SIG-M5 treated with dmso at 0.1 percent for 504 hours (cell line): ENCODE data around the gene KCNMB2.

Experiments used
- DNase-seq: peaks from one replicate; lab custom pipeline; 2025; ENCODE audit not compliant: unreplicated experiment; lab: John Stamatoyannopoulos, UW

KCNMB2 gene

DNA sequence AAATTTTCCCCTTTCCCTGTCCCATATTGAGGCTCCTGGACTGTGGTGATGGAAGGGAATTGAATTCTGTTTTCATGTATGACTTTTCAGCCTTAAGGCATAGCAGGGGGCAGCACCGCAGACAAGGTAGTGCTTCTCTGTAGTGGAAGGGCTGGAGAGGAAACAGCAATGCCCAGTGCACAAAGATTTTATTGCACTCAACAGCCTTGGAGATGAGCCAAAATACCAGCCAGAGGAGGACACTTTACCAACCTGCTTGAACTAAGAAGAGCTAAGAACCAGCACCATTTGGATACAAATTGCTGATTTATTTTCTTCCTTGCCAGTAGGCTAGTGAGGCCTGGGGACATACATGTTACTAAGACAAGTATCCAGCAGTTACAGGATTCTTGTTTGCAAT lies 98.7 kb downstream of the KCNMB2 start:
- DNase-seq: no peak

DNA sequence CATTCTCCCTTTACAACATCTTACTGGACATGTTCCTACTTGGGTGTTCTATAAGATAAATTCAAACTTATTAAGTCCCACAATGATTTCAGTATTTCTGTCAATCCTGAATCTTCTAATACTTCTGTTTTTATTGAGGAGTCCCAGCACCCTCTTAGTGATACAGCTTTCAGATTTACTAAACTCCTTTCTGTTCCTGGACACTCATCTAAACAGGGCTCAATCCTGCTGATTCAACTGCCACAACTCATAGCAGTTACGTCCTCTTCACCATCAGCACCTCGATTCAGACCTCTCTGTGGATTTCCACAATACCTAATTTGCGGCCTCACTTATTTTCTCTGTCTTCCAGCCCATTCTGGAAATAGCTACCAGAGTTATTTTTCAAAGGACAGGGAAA lies 101.6 kb downstream of the KCNMB2 start:
- no peak for DNase-seq

DNA sequence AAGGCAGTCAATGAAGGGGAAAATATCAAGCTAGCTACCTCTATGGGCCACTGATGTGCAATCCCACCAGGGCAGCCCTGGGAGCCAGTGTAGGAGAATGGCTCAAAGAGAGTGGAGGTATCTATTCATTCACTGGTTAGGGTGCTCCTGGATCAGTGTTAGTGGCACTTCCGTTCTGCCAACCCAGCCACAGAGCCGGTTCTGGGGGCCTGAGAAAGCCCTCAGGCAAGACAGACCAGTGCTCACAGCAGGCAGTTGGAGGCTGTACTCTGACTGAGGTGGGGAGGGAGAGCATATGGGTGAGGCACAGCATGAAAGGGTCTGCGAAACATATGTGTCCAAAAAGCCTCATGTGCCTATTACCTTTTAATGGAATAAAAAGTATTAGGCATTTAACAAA lies 109.3 kb downstream of the KCNMB2 start:
- no peak for DNase-seq

DNA sequence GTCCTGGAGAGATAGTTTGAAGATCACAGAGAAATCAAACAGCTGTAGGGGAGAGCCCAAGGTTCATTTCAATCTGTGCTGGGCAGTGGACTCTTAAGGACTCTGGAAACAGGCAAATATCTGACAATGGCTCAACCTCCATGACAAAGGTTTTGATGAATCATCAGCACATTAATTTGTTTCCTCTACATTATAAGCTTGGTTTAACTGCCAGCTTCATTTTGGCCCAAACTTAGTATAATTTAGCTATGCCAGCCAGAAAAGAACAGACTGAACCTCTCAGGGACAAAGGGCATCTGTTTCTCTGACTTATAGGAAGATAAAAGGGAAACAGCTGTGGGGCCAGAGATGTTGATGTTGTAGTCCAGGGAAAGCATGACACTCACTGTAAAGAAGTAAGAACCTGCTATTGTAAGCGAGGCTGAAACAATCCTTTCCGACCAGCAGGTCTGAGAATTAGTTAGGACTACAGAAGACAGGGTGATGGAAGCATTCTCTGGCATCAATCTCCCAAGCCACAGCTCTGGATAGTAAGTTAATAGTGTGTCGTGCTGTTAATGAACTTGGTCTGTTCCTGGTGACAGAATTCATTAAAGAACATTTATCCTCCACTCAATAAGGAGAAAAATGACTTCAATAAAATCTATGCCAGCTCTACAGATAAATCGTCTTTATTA lies 110.1 kb downstream of the KCNMB2 start:
- DNase-seq: no peak

DNA sequence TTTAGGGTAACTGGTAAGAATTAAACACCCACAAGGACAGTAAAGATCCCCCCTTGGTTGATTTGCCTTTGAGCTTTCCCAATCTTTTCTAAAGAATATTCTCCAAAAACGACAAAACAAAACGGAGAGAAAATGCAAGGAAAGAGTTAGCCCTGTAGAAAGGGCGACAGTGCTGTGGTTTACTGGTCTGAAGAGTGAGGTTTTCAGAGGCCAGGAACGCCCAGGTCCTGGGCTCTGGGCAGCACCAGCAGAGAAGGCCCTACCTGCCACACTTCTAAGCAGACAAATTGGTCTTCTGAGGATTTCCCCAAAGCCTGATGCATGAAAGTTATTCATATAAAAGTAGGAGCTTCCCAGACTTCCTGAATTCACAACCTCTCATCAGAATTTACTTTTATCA lies 119.3 kb downstream of the KCNMB2 start:
- no peak for DNase-seq

DNA sequence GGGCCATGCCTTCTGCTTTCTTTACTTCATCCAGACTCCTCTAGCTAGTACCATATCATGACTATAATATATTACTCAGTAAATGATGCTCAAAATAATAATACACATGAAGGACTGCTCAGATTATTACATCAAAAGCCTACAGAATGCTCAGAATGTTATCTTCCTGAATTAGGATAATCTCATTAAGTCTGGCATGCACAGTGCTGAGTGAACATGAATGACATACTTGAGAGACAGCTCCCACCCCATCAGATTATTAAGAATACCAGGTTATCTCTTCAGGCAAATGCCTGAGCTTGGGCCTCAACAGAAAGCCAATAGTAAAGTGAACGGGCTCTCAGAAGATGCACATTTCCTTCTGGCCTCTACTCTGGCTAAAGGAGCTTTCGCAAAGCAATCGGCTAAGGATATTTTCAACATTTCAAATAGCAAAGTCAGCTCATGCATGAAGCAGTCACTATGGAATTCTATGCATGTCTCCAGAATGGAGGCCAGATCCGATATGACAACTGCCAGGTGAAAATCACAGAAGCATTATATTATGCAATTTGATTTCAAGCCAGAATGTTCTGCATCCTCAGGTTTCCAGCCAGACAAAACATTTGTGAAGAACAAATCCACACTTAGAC lies 122.6 kb downstream of the KCNMB2 start:
- no peak for DNase-seq

DNA sequence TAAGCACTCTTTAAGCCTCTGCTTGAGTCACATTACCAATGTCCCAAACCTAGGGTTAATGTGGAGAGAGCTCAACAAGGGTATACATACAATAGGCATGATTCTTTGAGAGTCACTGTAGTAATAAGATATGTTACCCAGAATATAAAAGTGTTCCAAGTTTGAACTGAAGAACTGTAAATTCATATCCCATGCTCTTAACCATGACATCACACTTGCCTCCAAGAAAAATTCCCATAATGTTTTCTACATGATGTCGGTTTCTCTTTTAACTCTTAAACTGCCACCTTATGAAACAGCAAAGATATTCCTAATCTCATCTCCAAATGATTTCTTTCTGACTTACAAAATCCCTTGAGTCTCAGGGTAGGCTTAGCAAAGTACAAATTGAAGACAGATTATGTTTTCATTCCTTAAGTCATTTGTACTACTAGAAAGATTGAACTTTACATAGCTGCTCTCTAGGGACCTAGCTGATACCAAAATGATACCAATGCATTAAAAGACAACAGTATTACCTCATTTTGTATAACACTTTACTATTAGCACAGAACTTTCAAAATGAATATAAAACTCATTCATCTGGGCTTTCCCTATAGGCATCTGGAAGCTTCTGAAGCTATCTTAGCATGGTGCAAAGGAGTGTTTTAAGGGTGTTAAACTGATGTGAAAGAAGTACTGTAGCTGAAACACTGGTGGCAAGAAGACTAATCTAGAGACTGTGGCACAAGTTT lies 127.1 kb downstream of the KCNMB2 start:
- DNase-seq: no peak

DNA sequence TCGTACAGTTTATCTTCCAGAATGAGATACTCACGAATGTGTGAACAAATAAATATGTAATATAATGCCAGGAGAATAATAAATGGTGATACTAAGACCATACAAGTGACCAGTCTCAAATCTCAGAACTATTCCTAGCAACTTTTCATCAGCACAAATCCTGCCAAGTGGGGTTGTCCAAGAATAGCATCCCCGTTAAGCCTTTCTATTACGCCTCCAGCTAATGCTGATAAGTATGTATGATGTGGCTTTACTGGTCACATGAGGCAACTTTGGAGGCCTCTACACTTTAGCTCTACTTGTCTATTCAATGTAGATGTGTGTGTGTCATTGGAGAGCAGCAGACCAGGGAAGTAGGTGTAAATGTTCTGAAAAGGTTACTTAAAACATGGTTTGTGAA lies 129.5 kb downstream of the KCNMB2 start:
- DNase-seq: no peak

DNA sequence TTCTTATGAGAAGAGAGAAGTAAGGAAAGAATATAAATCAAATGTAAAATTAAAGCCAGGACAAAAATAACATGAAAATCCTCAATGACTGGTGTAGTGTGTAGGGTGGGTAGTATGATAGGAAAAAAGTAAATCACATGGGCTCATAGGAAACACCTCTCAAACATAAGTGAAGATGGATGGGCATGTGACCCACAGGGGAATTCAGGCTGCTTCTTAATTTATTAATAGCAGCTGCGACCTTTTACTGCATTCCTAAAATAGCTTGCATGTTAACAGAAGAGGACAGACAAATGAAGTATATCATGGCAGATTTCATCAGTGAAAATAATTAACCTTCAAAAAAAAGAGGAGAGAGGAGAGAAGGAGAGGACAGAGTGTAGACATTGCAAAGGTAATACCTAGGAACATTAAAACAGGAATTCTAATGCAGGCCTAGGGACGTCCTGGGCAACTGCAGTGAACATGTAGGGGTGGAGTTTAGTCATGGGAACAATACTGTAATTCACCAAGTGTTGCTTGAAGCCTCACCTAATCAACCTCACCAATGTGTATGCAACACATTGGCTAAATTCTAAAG lies 132.9 kb downstream of the KCNMB2 start:
- DNase-seq: no peak

DNA sequence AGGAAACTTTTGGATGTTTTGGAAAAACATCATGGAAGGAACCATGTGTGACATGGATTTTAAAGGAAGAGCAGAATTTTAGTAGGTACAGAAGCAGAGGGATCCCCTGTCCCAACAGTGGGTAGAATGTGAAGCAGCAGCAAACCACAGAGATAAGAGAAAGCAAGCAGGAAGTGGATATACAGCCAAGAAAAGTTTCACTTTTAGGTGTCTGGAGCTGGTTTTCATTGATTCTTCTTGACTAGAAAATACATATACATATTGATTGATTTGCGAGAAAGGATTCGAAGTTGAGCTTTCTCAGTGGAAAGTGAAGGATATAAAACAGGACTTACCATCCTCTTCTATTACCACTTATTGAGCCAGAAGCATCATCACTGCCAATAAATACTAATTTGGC lies 133.5 kb downstream of the KCNMB2 start:
- DNase-seq: no peak

DNA sequence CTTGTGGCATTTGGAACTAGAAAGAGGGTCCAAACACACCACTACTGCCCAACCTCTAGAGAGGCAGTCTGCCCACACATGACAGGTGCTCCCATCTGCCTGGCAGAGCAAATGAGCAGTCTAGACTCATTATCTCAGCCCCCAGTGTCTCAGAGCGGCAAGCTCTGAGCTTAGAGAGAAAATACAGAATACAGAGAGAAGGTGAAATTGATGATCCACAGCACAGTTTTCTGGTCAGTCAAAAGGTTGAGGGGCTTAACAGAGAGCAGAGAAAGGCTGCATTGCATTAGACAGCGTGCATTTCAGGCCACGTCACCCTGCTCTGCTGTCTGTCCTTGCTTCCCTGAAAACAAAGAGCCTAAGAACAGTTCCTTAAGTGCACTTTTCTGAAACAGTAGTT lies 135.1 kb downstream of the KCNMB2 start:
- no peak for DNase-seq

DNA sequence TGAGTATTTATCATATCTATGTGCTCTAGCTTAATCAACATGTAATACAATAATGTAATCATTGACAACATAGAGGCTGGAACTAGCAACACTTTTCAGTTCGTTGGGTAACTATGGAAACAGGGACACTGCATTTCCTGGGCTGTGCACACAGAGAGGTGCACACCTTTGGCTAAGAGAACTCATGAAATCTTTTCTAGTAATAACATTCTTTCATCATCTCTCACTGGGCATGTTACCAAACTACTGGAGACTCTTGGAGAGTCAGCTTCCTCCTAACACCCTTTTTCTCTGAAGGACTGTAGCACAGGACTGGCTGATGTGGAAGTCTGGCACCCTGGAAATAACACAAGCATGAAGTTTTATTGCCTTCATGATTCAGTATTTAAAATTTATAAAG lies 135.6 kb downstream of the KCNMB2 start:
- no peak for DNase-seq

DNA sequence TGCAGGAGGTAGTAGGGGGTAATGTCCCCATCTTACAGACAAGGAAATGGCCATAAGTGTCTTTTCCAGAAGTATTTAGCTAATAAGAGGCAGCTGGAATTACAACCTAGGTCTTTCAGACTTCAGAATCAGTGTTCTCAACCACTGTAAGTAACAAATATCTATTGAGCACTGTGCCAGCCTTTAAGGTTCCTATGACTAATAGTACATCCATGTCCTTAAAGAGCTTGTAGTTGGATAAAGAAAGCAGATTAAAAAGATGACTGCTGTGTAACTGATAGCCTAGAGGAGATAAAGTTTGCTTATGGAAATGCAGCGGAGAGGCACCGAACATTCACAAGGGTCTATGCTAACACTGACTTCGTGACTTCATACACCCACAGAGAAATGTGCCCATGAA lies 136.0 kb downstream of the KCNMB2 start:
- no peak for DNase-seq

DNA sequence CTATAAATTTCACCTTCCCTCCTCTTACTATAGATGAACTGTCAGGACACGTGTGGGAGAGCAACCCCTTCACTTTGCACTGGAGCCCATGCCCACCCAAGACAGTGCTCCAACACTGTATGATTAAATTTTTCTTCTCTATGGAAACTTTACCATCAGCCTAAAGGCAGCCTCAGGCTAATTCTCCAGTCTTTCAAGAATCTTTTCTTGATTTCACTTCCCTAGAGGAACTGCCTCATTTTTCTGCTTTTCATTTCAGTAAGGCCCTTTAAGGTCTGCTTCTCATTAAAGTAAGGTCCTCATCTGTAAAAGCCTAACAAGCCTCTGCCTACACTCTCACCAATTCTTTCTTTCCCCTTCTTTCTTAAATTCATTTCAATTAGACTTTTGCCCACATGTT lies 137.3 kb downstream of the KCNMB2 start:
- no peak for DNase-seq

DNA sequence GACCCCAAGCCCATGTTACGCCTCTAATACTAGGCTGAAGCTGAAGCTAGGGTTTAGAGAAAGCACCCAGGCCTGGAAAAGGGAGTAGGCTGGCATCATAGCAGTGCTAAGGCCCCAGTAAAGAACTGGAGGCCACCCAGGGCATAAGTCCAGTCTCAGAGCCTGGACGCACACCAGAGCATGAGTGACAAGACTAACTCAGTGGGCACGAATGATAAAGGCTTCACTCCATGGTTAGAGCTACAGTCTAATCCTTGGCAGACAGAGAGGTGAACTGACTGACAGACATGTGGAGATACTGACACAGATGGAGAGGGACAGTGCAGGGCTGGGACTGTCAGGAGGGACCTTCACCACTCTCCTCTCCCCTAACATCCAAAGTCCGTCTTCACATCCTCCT lies 139.8 kb downstream of the KCNMB2 start:
- DNase-seq: no peak

DNA sequence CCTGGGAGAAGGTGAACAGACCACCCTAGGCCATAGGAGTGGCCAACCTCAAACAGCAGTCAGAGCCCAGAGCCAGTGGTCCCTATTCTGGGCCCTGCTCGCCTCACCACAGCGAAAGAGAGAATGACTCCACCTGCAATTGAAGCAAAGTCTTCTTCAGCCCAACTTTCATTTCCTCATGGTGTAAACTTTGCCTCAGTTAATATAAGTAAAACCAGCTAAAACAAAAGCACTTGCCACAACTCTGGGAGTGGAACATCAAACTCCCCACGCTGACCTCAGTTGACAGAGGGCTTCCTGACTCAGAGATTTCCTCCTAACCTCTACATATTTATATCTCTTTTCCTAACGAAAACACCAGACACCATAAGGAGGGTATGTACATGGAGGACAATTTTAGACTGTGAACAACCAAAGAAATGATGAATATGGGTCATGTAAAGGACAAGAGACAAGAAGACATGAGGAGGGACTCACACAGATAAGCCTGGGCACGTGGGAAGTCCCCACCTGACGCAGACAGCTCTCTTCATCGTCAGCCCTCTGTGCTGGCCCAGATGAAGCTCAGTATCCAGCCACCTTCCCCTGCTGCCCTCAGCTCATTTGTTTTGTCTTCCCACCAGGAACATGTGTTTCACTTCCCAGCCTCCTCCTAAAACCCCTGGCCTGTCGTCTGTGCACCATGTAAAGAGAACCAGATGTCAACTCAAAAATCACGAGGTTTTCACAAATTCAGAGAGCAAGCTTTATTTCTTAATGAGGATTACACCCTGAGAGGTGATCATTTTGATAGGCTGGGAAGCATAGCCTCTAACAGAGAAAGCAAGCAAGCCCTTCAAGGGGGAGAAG lies 140.9 kb downstream of the KCNMB2 start:
- DNase-seq: no peak

DNA sequence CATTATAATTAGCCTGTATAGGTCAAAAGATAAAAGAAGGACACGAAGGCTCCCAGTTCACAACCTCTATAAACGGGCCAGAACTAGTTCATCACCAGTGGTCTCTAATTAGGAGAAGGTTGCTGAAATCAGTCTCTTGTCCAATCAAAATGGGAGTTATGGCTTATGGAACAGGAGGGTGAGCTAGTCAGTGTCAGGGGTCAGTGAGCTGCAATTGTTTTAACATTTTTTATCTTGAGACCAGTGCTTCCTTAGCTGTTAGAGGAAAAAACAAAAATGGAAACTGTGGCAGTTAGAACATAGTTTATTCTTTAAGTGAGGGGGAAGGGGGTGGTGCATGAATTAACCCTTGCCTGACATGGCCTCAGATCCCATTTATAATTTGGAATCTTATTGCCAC lies 141.7 kb downstream of the KCNMB2 start:
- no peak for DNase-seq

DNA sequence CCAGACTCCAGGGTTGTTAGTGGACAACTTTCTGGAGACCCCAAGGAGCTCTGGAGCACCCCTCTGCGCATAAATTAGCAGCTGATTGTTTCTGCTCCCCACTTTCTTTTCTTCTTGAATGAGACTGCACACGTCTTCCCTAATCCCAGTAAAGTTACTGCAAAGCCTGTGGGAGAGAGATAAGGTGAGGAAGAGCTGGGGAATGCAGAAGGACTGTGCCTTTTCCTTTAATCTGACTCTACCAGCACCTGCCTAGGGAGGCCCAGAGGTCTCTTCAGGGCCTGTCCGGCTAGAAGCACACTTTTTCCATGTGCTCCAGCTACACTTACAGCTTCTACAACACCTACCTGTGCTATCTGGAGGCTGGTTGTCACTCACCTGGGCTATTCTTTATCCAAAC lies 143.8 kb downstream of the KCNMB2 start:
- DNase-seq: no peak

DNA sequence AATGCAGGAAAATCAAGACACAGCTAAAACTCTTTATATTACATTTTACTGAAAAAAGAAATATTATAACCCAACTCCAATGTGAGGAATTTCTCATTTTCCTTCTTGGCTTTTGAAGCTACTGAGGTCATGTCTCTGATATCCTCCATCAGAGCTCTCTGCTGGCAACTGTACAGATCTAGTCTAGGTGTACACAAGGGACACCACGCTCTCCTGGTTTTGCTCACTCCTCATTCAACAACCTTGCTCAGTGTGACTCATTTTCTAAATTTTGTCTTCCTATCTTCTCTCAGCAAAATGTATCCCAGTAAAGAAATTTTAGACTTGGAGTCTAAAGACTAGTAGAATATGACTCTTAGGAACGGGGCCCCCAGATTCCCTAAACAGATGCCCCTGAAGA lies 144.3 kb downstream of the KCNMB2 start:
- no peak for DNase-seq

DNA sequence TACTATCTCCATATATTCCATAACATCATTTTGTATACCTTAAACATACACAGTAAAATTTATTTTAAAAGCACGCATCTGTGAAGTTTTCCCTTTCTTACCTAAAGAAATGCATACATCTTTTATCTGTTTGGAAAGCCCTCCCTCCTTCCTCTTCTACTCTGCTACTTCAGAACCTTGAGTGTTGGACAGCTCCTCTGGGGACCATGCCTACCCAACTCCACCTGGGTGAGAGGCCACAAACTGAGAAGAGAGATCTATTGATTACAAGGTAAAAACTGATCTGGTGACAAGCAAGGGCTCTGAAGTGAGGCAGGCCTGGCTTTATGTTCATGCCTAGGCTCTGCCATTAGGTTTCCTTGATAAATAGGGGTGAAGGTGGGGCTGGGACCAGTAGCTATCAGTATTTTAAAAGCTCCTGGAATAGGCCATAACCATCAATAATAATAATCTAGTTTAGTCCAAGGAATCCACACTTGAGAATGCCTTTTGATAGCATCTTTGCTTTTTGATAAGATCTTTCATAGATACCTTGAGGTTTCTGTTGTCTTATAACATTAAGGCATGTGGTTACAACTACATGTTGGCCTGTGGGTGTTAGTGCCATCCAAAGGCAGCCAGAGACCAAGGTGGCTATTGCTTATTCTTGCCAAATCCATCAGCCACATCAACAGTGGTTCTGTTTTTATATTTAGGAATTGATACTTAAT lies 148.8 kb downstream of the KCNMB2 start:
- DNase-seq: no peak

DNA sequence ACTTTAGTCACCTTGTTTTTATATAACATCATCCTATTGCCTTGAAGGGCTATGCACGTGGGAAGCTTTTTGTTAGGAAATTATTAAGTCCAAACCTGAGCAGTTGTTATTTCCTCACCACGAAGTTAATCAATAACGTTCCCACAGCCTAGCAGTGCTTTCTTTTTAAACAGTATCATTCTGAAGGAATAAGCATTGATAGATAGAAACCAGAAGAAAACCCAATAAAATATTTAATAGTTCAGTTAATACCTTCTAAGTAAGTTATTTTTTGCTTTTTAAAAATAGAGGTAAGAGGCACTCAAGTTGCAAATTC lies 149.3 kb downstream of the KCNMB2 start:
- DNase-seq: no peak
